ENCODE data around the gene EEIG1.

Gene EEIG1

GRCh38 chr9:127966416-127967150 lies 14.2 kb downstream of the EEIG1 start:
- Histone ChIP-seq H3K14ac (ENCODE audit: low read length) (no peak overlapping the region), H2BK12ac (ENCODE audit: low read length) (no peak overlapping the region), H4K91ac (ENCODE audit: low read depth, low read length, poor library complexity) (no peak overlapping the region), H2BK5ac (ENCODE audit: low read length) (no peak overlapping the region), H3K4ac (ENCODE audit: low read length) (no peak overlapping the region), H3K18ac (ENCODE audit: low read length) (no peak overlapping the region), H3K4me3 (ENCODE audit: low read length in 2 of 2) (no peak overlapping the region), H3K27ac (replicated peaks; ENCODE audit: low read length) (no peak overlapping the region), H4K8ac (ENCODE audit: low read depth, low read length) (no peak overlapping the region), H3K4me1 (ENCODE audit: control insufficient read depth in 2 of 2, insufficient read depth in 1 of 2, low read depth in 1 of 2, low read length in 2 of 2) (peaks cover 22 to 33% of the 10 kb centered on the region in 2 donors), H3K4me2 (ENCODE audit: insufficient read depth, low read length, poor library complexity, severe bottlenecking) (no peak overlapping the region), H3K27me3 (ENCODE audit: control insufficient read depth in 3 of 3, insufficient read depth in 3 of 3, low read depth in 1 of 3, low read length in 3 of 3) (no peaks in the 10 kb centered on the region), H2AK5ac (ENCODE audit: low read depth, low read length) (peak overlapping the region; percentile 50), H3K9me3 (replicated peaks in 1 of 2; ENCODE audit: control insufficient read depth in 2 of 2, insufficient read depth in 1 of 2, low read depth in 1 of 2, low read length in 2 of 2) (no peaks in the 10 kb centered on the region), H3K36me3 (replicated peaks in 1 of 2; ENCODE audit: control insufficient read depth in 2 of 2, insufficient read depth in 2 of 2, low read length in 2 of 2) (no peaks in the 10 kb centered on the region), H2BK120ac (ENCODE audit: low read depth, low read length) (no peak overlapping the region), H3K9ac (ENCODE audit: low read depth, low read length, poor library complexity) (no peak overlapping the region), H2BK15ac (ENCODE audit: low read length) (no peak overlapping the region), H3K79me1 (ENCODE audit: low read depth, low read length) (peaks cover 21% of the 10 kb centered on the region), H3K23ac (ENCODE audit: low read depth, low read length, poor library complexity) (peak overlapping the region; percentile 66), H2AFZ (ENCODE audit: low read length) (no peak overlapping the region)
- DNase-seq (ENCODE audit: low spot score) = no peak
- WGBS, 2 donors (ENCODE audit: extremely low coverage in 2 of 2, insufficient read length in 2 of 2, insufficient replicate concordance in 1 of 2) = no CpG with 5 or more reads among the region's 8 CpGs

- no peak overlapping the region for H2BK12ac ChIP-seq (ENCODE audit: low read length)
- H3K27ac ChIP-seq (replicated peaks; ENCODE audit: low read length) = no peak overlapping the region
- no peaks in the 10 kb centered on the region for H3K36me3 ChIP-seq (replicated peaks in 1 of 2; ENCODE audit: control insufficient read depth in 2 of 2, insufficient read depth in 2 of 2, low read length in 2 of 2)
- no peak overlapping the region for H3K4me2 ChIP-seq (ENCODE audit: insufficient read depth, low read length, poor library complexity, severe bottlenecking)
- no peak overlapping the region for H2BK120ac ChIP-seq (ENCODE audit: low read depth, low read length)
- no peak overlapping the region for H4K8ac ChIP-seq (ENCODE audit: low read depth, low read length)
- peaks cover 18 to 28% of the 10 kb centered on the region in 2 donors for H3K4me1 ChIP-seq (ENCODE audit: control insufficient read depth in 2 of 2, insufficient read depth in 1 of 2, low read depth in 1 of 2, low read length in 2 of 2)
- H2AFZ ChIP-seq (ENCODE audit: low read length) = no peak overlapping the region
- H3K23ac ChIP-seq (ENCODE audit: low read depth, low read length, poor library complexity) = no peak overlapping the region
- H2BK5ac ChIP-seq (ENCODE audit: low read length) = no peak overlapping the region
- H3K14ac ChIP-seq (ENCODE audit: low read length) = no peak overlapping the region
- H3K9me3 ChIP-seq (replicated peaks in 1 of 2; ENCODE audit: control insufficient read depth in 2 of 2, insufficient read depth in 1 of 2, low read depth in 1 of 2, low read length in 2 of 2) = no peaks in the 10 kb centered on the region
- H3K9ac ChIP-seq (ENCODE audit: low read depth, low read length, poor library complexity) = no peak overlapping the region
- H3K18ac ChIP-seq (ENCODE audit: low read length) = peak overlapping the region; percentile 82
- H2AK5ac ChIP-seq (ENCODE audit: low read depth, low read length) = peak overlapping the region; percentile 44
- no peak for DNase-seq (ENCODE audit: low spot score)
- peaks cover 21% of the 10 kb centered on the region for H3K79me1 ChIP-seq (ENCODE audit: low read depth, low read length)
- no peak overlapping the region for H3K4me3 ChIP-seq (ENCODE audit: low read length in 2 of 2)
- no peak overlapping the region for H2BK15ac ChIP-seq (ENCODE audit: low read length)
- no CpG with 5 or more reads among the region's 6 CpGs for WGBS, 2 donors (ENCODE audit: extremely low coverage in 2 of 2, insufficient read length in 2 of 2, insufficient replicate concordance in 1 of 2)
- H4K91ac ChIP-seq (ENCODE audit: low read depth, low read length, poor library complexity) = no peak overlapping the region
- no peaks in the 10 kb centered on the region for H3K27me3 ChIP-seq (ENCODE audit: control insufficient read depth in 3 of 3, insufficient read depth in 3 of 3, low read depth in 1 of 3, low read length in 3 of 3)
- H3K4ac ChIP-seq (ENCODE audit: low read length) = no peak overlapping the region
Measured at GRCh38 chr9:127965953-127966352, 14.8 kb downstream of the EEIG1 start.

GRCh38 chr9:127963359-127964064 lies 17.3 kb downstream of the EEIG1 start:
- H3K14ac ChIP-seq (ENCODE audit: low read length) = no peak overlapping the region
- no peak for DNase-seq (ENCODE audit: low spot score)
- H3K4me2 ChIP-seq (ENCODE audit: insufficient read depth, low read length, poor library complexity, severe bottlenecking) = no peak overlapping the region
- no peak overlapping the region for H2BK120ac ChIP-seq (ENCODE audit: low read depth, low read length)
- no peak overlapping the region for H3K4ac ChIP-seq (ENCODE audit: low read length)
- no peak overlapping the region for H4K91ac ChIP-seq (ENCODE audit: low read depth, low read length, poor library complexity)
- H3K4me1 ChIP-seq (ENCODE audit: control insufficient read depth in 2 of 2, insufficient read depth in 1 of 2, low read depth in 1 of 2, low read length in 2 of 2) = peaks cover 17 to 30% of the 10 kb centered on the region in 2 donors
- no CpG with 5 or more reads among the region's 19 CpGs for WGBS, 2 donors (ENCODE audit: extremely low coverage in 2 of 2, insufficient read length in 2 of 2, insufficient replicate concordance in 1 of 2)
- no peak overlapping the region for H2BK12ac ChIP-seq (ENCODE audit: low read length)
- H2BK15ac ChIP-seq (ENCODE audit: low read length) = no peak overlapping the region
- H3K27me3 ChIP-seq (ENCODE audit: control insufficient read depth in 3 of 3, insufficient read depth in 3 of 3, low read depth in 1 of 3, low read length in 3 of 3) = no peaks in the 10 kb centered on the region
- H3K23ac ChIP-seq (ENCODE audit: low read depth, low read length, poor library complexity) = peak overlapping the region; percentile 37
- H3K18ac ChIP-seq (ENCODE audit: low read length) = peak overlapping the region; percentile 69
- H3K9me3 ChIP-seq (replicated peaks in 1 of 2; ENCODE audit: control insufficient read depth in 2 of 2, insufficient read depth in 1 of 2, low read depth in 1 of 2, low read length in 2 of 2) = no peaks in the 10 kb centered on the region
- H3K4me3 ChIP-seq (ENCODE audit: low read length in 2 of 2) = no peak overlapping the region
- H2BK5ac ChIP-seq (ENCODE audit: low read length) = no peak overlapping the region
- H3K79me1 ChIP-seq (ENCODE audit: low read depth, low read length) = peaks cover 18% of the 10 kb centered on the region
- H2AFZ ChIP-seq (ENCODE audit: low read length) = no peak overlapping the region
- no peak overlapping the region for H2AK5ac ChIP-seq (ENCODE audit: low read depth, low read length)
- H3K27ac ChIP-seq (replicated peaks; ENCODE audit: low read length) = no peak overlapping the region
- H3K36me3 ChIP-seq (replicated peaks in 1 of 2; ENCODE audit: control insufficient read depth in 2 of 2, insufficient read depth in 2 of 2, low read length in 2 of 2) = no peaks in the 10 kb centered on the region
- no peak overlapping the region for H3K9ac ChIP-seq (ENCODE audit: low read depth, low read length, poor library complexity)
- no peak overlapping the region for H4K8ac ChIP-seq (ENCODE audit: low read depth, low read length)

- no peak overlapping the region for H4K91ac ChIP-seq (ENCODE audit: low read depth, low read length, poor library complexity)
- no peak overlapping the region for H3K9ac ChIP-seq (ENCODE audit: low read depth, low read length, poor library complexity)
- H3K18ac ChIP-seq (ENCODE audit: low read length) = no peak overlapping the region
- no peak overlapping the region for H4K8ac ChIP-seq (ENCODE audit: low read depth, low read length)
- no peak overlapping the region for H2BK5ac ChIP-seq (ENCODE audit: low read length)
- no peak overlapping the region for H2BK15ac ChIP-seq (ENCODE audit: low read length)
- no peak overlapping the region for H3K27ac ChIP-seq (replicated peaks; ENCODE audit: low read length)
- peaks cover 17 to 28% of the 10 kb centered on the region in 2 donors for H3K4me1 ChIP-seq (ENCODE audit: control insufficient read depth in 2 of 2, insufficient read depth in 1 of 2, low read depth in 1 of 2, low read length in 2 of 2)
- no peak overlapping the region for H2AFZ ChIP-seq (ENCODE audit: low read length)
- no peak overlapping the region for H3K4ac ChIP-seq (ENCODE audit: low read length)
- H2BK120ac ChIP-seq (ENCODE audit: low read depth, low read length) = no peak overlapping the region
- no peak overlapping the region for H3K14ac ChIP-seq (ENCODE audit: low read length)
- peaks cover 18% of the 10 kb centered on the region for H3K79me1 ChIP-seq (ENCODE audit: low read depth, low read length)
- no peak overlapping the region for H3K4me3 ChIP-seq (ENCODE audit: low read length in 2 of 2)
- no peak overlapping the region for H2AK5ac ChIP-seq (ENCODE audit: low read depth, low read length)
- no peaks in the 10 kb centered on the region for H3K9me3 ChIP-seq (replicated peaks in 1 of 2; ENCODE audit: control insufficient read depth in 2 of 2, insufficient read depth in 1 of 2, low read depth in 1 of 2, low read length in 2 of 2)
- no CpG with 5 or more reads among the region's 3 CpGs for WGBS, 2 donors (ENCODE audit: extremely low coverage in 2 of 2, insufficient read length in 2 of 2, insufficient replicate concordance in 1 of 2)
- no peak overlapping the region for H3K23ac ChIP-seq (ENCODE audit: low read depth, low read length, poor library complexity)
- no peak for DNase-seq (ENCODE audit: low spot score)
- H3K27me3 ChIP-seq (ENCODE audit: control insufficient read depth in 3 of 3, insufficient read depth in 3 of 3, low read depth in 1 of 3, low read length in 3 of 3) = no peaks in the 10 kb centered on the region
- H2BK12ac ChIP-seq (ENCODE audit: low read length) = no peak overlapping the region
- H3K36me3 ChIP-seq (replicated peaks in 1 of 2; ENCODE audit: control insufficient read depth in 2 of 2, insufficient read depth in 2 of 2, low read length in 2 of 2) = no peaks in the 10 kb centered on the region
- no peak overlapping the region for H3K4me2 ChIP-seq (ENCODE audit: insufficient read depth, low read length, poor library complexity, severe bottlenecking)
Measured at GRCh38 chr9:127963041-127963358, 17.8 kb downstream of the EEIG1 start.
